GM23338 (cell line): ENCODE measurements around the gene LYRM2. TPM values are rescaled to one million over a fixed set of nuclear protein-coding genes. Genes with fewer than 3 reads are reported as not detected.

Experiments used
- ATAC-seq: fragments of 200-7000 bp; cut with Tn5 transposase; 3 replicates; pipeline ENCODE4 v1.9.1; 2020
- DNase-seq: peaks from one replicate; pipeline ENCODE4 v3.0.0-alpha.2; 2015; ENCODE audit warnings: low spot score
- H2AFZ ChIP-seq: fragments of 200-600 bp; sonication (generic); 2 replicates; pipeline ENCODE4 v1.8.0; 2016; ENCODE audit warnings: antibody characterized with exemption, mild to moderate bottlenecking, moderate library complexity
- H3F3A ChIP-seq: fragments of 200-600 bp; sonication (generic); replicated peaks from 2 replicates; pipeline ENCODE4 v1.8.0; 2017; ENCODE audit warnings: antibody characterized with exemption, mixed run types, low read depth
- H3K27ac ChIP-seq: fragments of 200-600 bp; sonication (generic); 2 replicates; pipeline ENCODE4 v1.6.1; 2016; ENCODE audit warnings: low read depth
- H3K27me3 ChIP-seq: fragments of 200-600 bp; sonication (generic); 2 replicates; pipeline ENCODE4 v1.8.0; 2016; ENCODE audit warnings: mild to moderate bottlenecking, mixed run types, moderate library complexity; ENCODE audit not compliant: insufficient read depth
- H3K36me3 ChIP-seq: fragments of 200-600 bp; sonication (generic); 2 replicates; pipeline ENCODE4 v1.8.0; 2016; ENCODE audit warnings: mild to moderate bottlenecking; ENCODE audit not compliant: insufficient read depth
- H3K4me1 ChIP-seq: fragments of 200-600 bp; sonication (generic); 2 replicates; pipeline ENCODE4 v1.8.0; 2016; ENCODE audit warnings: mild to moderate bottlenecking, moderate library complexity; ENCODE audit not compliant: insufficient read depth
- H3K4me2 ChIP-seq: fragments of 200-600 bp; sonication (generic); 2 replicates; pipeline ENCODE4 v1.7.1; 2017; ENCODE audit warnings: mixed run types
- H3K4me3 ChIP-seq: fragments of 200-600 bp; sonication (generic); 2 replicates; pipeline ENCODE4 v1.6.1; 2016; ENCODE audit warnings: mixed run types
- H3K79me2 ChIP-seq: fragments of 200-600 bp; sonication (generic); replicated peaks from 2 replicates; pipeline ENCODE4 v1.8.0; 2017; ENCODE audit warnings: mild to moderate bottlenecking; ENCODE audit not compliant: insufficient read depth
- H3K9me2 ChIP-seq: fragments of 200-600 bp; sonication (generic); 2 replicates; pipeline ENCODE4 v1.8.0; 2017; ENCODE audit not compliant: insufficient read depth
- H4K20me1 ChIP-seq: fragments of 200-600 bp; sonication (generic); replicated peaks from 2 replicates; pipeline ENCODE4 v1.8.0; 2017; ENCODE audit warnings: mild to moderate bottlenecking; ENCODE audit not compliant: insufficient read depth
- H3K27ac Mint-ChIP-seq: 2 replicates; pipeline ENCODE4 v1.8.0; 2020; ENCODE audit warnings: inconsistent platforms, mild to moderate bottlenecking, moderate library complexity, mixed read lengths
- H3K27me3 Mint-ChIP-seq: 3 replicates; pipeline ENCODE4 v1.8.0; 2022; ENCODE audit warnings: low read depth, mild to moderate bottlenecking, moderate library complexity, mixed read lengths, inconsistent platforms; ENCODE audit not compliant: insufficient read depth, poor library complexity
- H3K36me3 Mint-ChIP-seq: 3 replicates; pipeline ENCODE4 v1.8.0; 2021; ENCODE audit warnings: low read depth, mild to moderate bottlenecking, inconsistent platforms, moderate library complexity, mixed read lengths
- H3K4me1 Mint-ChIP-seq: 3 replicates; pipeline ENCODE4 v1.8.0; 2020; ENCODE audit warnings: mild to moderate bottlenecking, inconsistent platforms, mixed read lengths
- H3K4me3 Mint-ChIP-seq: 3 replicates; pipeline ENCODE4 v1.8.0; 2021; ENCODE audit warnings: moderate library complexity, mild to moderate bottlenecking, inconsistent platforms, mixed read lengths
- H3K9me3 Mint-ChIP-seq: 3 replicates; pipeline ENCODE4 v1.8.0; 2020; ENCODE audit warnings: moderate library complexity, mild to moderate bottlenecking, inconsistent platforms, mixed read lengths
- CREB1 ChIP-seq: fragments of 250-450 bp; sonication (Bioruptor Pico); IDR thresholded peaks from 2 replicates; pipeline ENCODE4 v1.5.0; 2020; ENCODE audit warnings: low read depth, mild to moderate bottlenecking, moderate library complexity
- CTCF ChIP-seq, 2 experiments: fragments of 200-600 bp in 1 of 2; sonication (generic) in 1 of 2; conservative IDR thresholded peaks; 2 replicates each; pipeline versions ENCODE4 v1.5.1 to v1.6.1; 2016 to 2017; ENCODE audit warnings: antibody characterized with exemption in 2 of 2, low read depth in 2 of 2, mild to moderate bottlenecking in 2 of 2, moderate library complexity in 1 of 2
- EZH2 ChIP-seq: fragments of 200-600 bp; sonication (generic); IDR thresholded peaks from one replicate; pipeline ENCODE4 v1.8.0; 2017; ENCODE audit warnings: antibody characterized with exemption, mild to moderate bottlenecking, low read depth; ENCODE audit not compliant: unreplicated experiment
- EZH2phosphoT487 ChIP-seq: fragments of 200-600 bp; sonication (generic); IDR thresholded peaks from one replicate; pipeline ENCODE4 v1.8.1; 2018; ENCODE audit warnings: antibody characterized with exemption; ENCODE audit not compliant: unreplicated experiment
- JUNB ChIP-seq: IDR thresholded peaks from one replicate; pipeline ENCODE4 v1.6.1; 2016; ENCODE audit warnings: antibody characterized with exemption; ENCODE audit not compliant: unreplicated experiment
- NANOG ChIP-seq: IDR thresholded peaks from 2 replicates; pipeline ENCODE4 v1.6.1; 2016; ENCODE audit warnings: antibody characterized with exemption, borderline replicate concordance
- REST ChIP-seq: IDR thresholded peaks from one replicate; pipeline ENCODE4 v1.6.1; 2018; ENCODE audit warnings: antibody characterized with exemption; ENCODE audit not compliant: unreplicated experiment
- STAT1 ChIP-seq: IDR thresholded peaks from one replicate; pipeline ENCODE4 v1.6.1; 2016; ENCODE audit warnings: antibody characterized with exemption; ENCODE audit not compliant: unreplicated experiment
- ZNF114 ChIP-seq: fragments of 250-450 bp; sonication (Bioruptor Pico); IDR thresholded peaks from 2 replicates; pipeline ENCODE4 v1.5.0; 2020; ENCODE audit warnings: mild to moderate bottlenecking, moderate library complexity
- ZNF331 ChIP-seq: fragments of 250-450 bp; sonication (Bioruptor Pico); IDR thresholded peaks from 2 replicates; pipeline ENCODE4 v1.5.0; 2020; ENCODE audit warnings: low read depth, mild to moderate bottlenecking, moderate library complexity
- polyA plus RNA-seq: library from polyadenylated mRNA; unstranded; fragments of >200 nt; fragmentation: Nextera tagmentation; extraction: Ambion mirVana; gene quantifications from 2 replicates; pipeline ENCODE4 v1.2.1, GENCODE V29; 2016
- total RNA-seq: library from RNA; depleted of rRNA; stranded (reverse); fragments of >200 nt; shearing (Covaris generic); gene quantifications from 2 replicates; pipeline ENCODE4 v1.2.3, GENCODE V29; 2014

Gene LYRM2
- total and polyA plus RNA-seq, 2 experiments from 2014 or later = 20.3 to 67.3 TPM

- TF ChIP-seq REST (no peak), EZH2 (no peak), EZH2phosphoT487 (no peak)
Observed at GRCh38 chr6:89630488-89630887, 8.1 kb downstream of the LYRM2 start (continued).

- peaks cover 5% of the 10 kb centered on the region; the same call in 2 of the 3 replicates for H3K36me3 Mint-ChIP-seq
- DNase-seq = no peak
- no peak overlapping the region for H2AFZ ChIP-seq
- no peak overlapping the region for H3K4me3 ChIP-seq
- peaks cover 7% of the 10 kb centered on the region for H3K4me1 Mint-ChIP-seq
- no peaks in the 10 kb centered on the region for H3K27me3 ChIP-seq
- H3K4me1 ChIP-seq = peaks cover 3% of the 10 kb centered on the region; the same call in 1 of the 2 replicates
- peak in 1 of 2 experiments; percentile 47; a peak in 2 of 4 replicates for TF ChIP-seq CTCF (conservative IDR thresholded peaks at IDR 0.05; ENCODE audit: low read depth in 2 of 2)
- no peak for TF ChIP-seq STAT1
- no peak for TF ChIP-seq NANOG
- no peak for TF ChIP-seq EZH2
- no peak for TF ChIP-seq JUNB
- TF ChIP-seq ZNF114 (CRISPR knock-in tag) = no peak
- TF ChIP-seq CREB1 (CRISPR knock-in tag) = no peak
- no peak for TF ChIP-seq ZNF331 (CRISPR knock-in tag)
- H3K4me3 Mint-ChIP-seq = no peak overlapping the region
- H3K27ac ChIP-seq = no peak overlapping the region
- H3K27me3 Mint-ChIP-seq = peaks cover 3% of the 10 kb centered on the region
- no peaks in the 10 kb centered on the region for H3K9me3 Mint-ChIP-seq
- H4K20me1 ChIP-seq = no peaks in the 10 kb centered on the region
- H3K27ac Mint-ChIP-seq = no peak overlapping the region
- H3K36me3 ChIP-seq = no peaks in the 10 kb centered on the region
- no peaks in the 10 kb centered on the region for H3K79me2 ChIP-seq
- no peaks in the 10 kb centered on the region for H3F3A ChIP-seq
- H3K9me2 ChIP-seq = no peaks in the 10 kb centered on the region
- no peak for ATAC-seq
- H3K4me2 ChIP-seq = no peak overlapping the region
Observed at GRCh38 chr6:89623749-89624148, 14.8 kb downstream of the LYRM2 start.
